Neural progenitor cell (in vitro differentiated cells): Measurements from ENCODE around the gene SMYD3. TPM values are rescaled to one million over a fixed set of nuclear protein-coding genes. Genes with fewer than 3 reads are reported as not detected.

Experiments used
- DNase-seq: peaks from one replicate; pipeline ENCODE4 v3.0.0-alpha.2; 2016; ENCODE audit warnings: low spot score
- H2AFZ ChIP-seq: fragments of 200-600 bp; sonication (generic); replicated peaks from 2 replicates; pipeline ENCODE4 v1.6.1; 2016; ENCODE audit warnings: antibody characterized with exemption
- H3F3A ChIP-seq: fragments of 200-600 bp; sonication (generic); 2 replicates; pipeline ENCODE4 v1.6.1; 2016; ENCODE audit warnings: antibody characterized with exemption, low read depth
- H3K27ac ChIP-seq: fragments of 200-600 bp; sonication (generic); 2 replicates; pipeline ENCODE4 v1.5.1; 2016; ENCODE audit warnings: mild to moderate bottlenecking
- H3K27me3 ChIP-seq: fragments of 200-600 bp; sonication (generic); 2 replicates; pipeline ENCODE4 v1.6.1; 2016; ENCODE audit warnings: mild to moderate bottlenecking, moderate library complexity
- H3K36me3 ChIP-seq: fragments of 200-600 bp; sonication (generic); 2 replicates; pipeline ENCODE4 v1.5.1; 2016
- H3K4me1 ChIP-seq: fragments of 200-600 bp; sonication (generic); 2 replicates; pipeline ENCODE4 v1.6.1; 2016; ENCODE audit warnings: mixed run types
- H3K4me2 ChIP-seq: fragments of 200-600 bp; sonication (generic); 2 replicates; pipeline ENCODE4 v1.6.1; 2016
- H3K4me3 ChIP-seq: fragments of 200-600 bp; sonication (generic); 2 replicates; pipeline ENCODE4 v1.5.1; 2016
- H3K79me2 ChIP-seq: fragments of 200-600 bp; sonication (generic); 2 replicates; pipeline ENCODE4 v1.6.1; 2016; ENCODE audit warnings: low read depth
- H3K9ac ChIP-seq: fragments of 200-600 bp; sonication (generic); 2 replicates; pipeline ENCODE4 v1.6.1; 2016
- H3K9me3 ChIP-seq: fragments of 200-600 bp; sonication (generic); 2 replicates; pipeline ENCODE4 v1.5.1; 2016; ENCODE audit warnings: low read depth
- H4K20me1 ChIP-seq: fragments of 200-600 bp; sonication (generic); 2 replicates; pipeline ENCODE4 v1.6.1; 2016; ENCODE audit warnings: low read depth
- H3K27ac Mint-ChIP-seq: 3 replicates; pipeline ENCODE4 v1.8.0; 2021; ENCODE audit warnings: mixed read lengths
- H3K27me3 Mint-ChIP-seq: 2 replicates; pipeline ENCODE4 v1.8.0; 2022; ENCODE audit warnings: low read depth, mild to moderate bottlenecking, inconsistent platforms, moderate library complexity, mixed read lengths; ENCODE audit not compliant: insufficient read depth
- H3K36me3 Mint-ChIP-seq: 3 replicates; pipeline ENCODE4 v1.8.0; 2021; ENCODE audit warnings: mixed read lengths
- H3K4me1 Mint-ChIP-seq: 3 replicates; pipeline ENCODE4 v1.8.0; 2021; ENCODE audit warnings: mixed read lengths
- H3K4me3 Mint-ChIP-seq: 3 replicates; pipeline ENCODE4 v1.8.0; 2021; ENCODE audit warnings: mild to moderate bottlenecking, moderate library complexity, mixed read lengths
- H3K9me3 Mint-ChIP-seq: 3 replicates; pipeline ENCODE4 v1.8.0; 2020; ENCODE audit warnings: mixed read lengths
- CTCF ChIP-seq: fragments of 200-600 bp; sonication (generic); IDR thresholded peaks from 2 replicates; pipeline ENCODE4 v1.5.1; 2017; ENCODE audit warnings: antibody characterized with exemption, mild to moderate bottlenecking
- EZH2 ChIP-seq: fragments of 200-600 bp; sonication (generic); IDR thresholded peaks from 2 replicates; pipeline ENCODE4 v1.6.1; 2017; ENCODE audit warnings: antibody characterized with exemption, mild to moderate bottlenecking, moderate library complexity
- EZH2phosphoT487 ChIP-seq: fragments of 200-600 bp; sonication (generic); IDR thresholded peaks from 2 replicates; pipeline ENCODE4 v1.6.1; 2017; ENCODE audit warnings: antibody characterized with exemption
- total RNA-seq: library from RNA; depleted of rRNA; stranded (reverse); fragments of >200 nt; gene quantifications from 2 replicates; pipeline ENCODE4 v1.2.3, GENCODE V29; 2015; ENCODE audit warnings: low replicate concordance

Gene SMYD3
- total RNA-seq, 1 donor from 2014 or later = 43.2 TPM

- no peaks in the 10 kb centered on the region for H3K79me2 ChIP-seq
- H3K9me3 Mint-ChIP-seq = peaks cover 7% of the 10 kb centered on the region
- H3F3A ChIP-seq = no peaks in the 10 kb centered on the region
- TF ChIP-seq EZH2 (no peak), CTCF (no peak), EZH2phosphoT487 (no peak)
- peaks cover 26% of the 10 kb centered on the region for H3K4me1 Mint-ChIP-seq
- no peak overlapping the region for H2AFZ ChIP-seq
- H3K27me3 ChIP-seq = no peaks in the 10 kb centered on the region
- no peak for DNase-seq
- H3K36me3 ChIP-seq = no peaks in the 10 kb centered on the region
- H4K20me1 ChIP-seq = no peaks in the 10 kb centered on the region
- no peak overlapping the region for H3K9ac ChIP-seq
- H3K4me3 ChIP-seq = no peak overlapping the region
- H3K9me3 ChIP-seq = no peaks in the 10 kb centered on the region
- H3K27me3 Mint-ChIP-seq = peaks cover 2% of the 10 kb centered on the region
- peaks cover 9% of the 10 kb centered on the region for H3K36me3 Mint-ChIP-seq
- no peak overlapping the region for H3K27ac ChIP-seq
- H3K4me1 ChIP-seq = peaks cover 23% of the 10 kb centered on the region
- no peak overlapping the region for H3K4me2 ChIP-seq
- no peak overlapping the region for H3K4me3 Mint-ChIP-seq
- no peak overlapping the region for H3K27ac Mint-ChIP-seq
These were observed 744.6 kb downstream of the SMYD3 start for GRCh38 chr1:245762396-245762910.

DNA sequence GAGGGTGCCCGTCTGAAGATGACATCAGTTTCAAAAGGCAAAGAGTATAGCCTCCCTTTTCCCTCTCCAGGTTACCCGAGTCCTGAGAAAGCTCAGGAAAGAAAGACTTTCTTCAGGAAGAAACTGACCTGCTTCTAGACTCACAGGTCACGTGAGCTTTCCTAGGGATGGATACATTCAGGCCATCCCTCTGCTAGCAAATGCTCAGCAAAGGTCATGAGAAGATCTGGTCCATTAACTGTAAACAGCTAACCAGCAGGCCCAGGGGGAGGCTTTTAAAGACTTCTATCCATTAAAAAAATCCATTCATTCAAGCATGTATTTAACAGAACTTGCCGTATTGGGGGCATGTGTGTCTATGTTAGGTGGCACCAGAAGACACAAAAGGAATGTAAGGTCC is 746.8 kb downstream of the SMYD3 start:
- Histone ChIP-seq H3K27ac (no peak overlapping the region), H3K27me3 (no peaks in the 10 kb centered on the region), H2AFZ (no peak overlapping the region), H3K9ac (no peak overlapping the region), H3K4me3 (no peak overlapping the region), H3K4me2 (no peak overlapping the region), H4K20me1 (no peaks in the 10 kb centered on the region), H3K9me3 (no peaks in the 10 kb centered on the region), H3K79me2 (no peaks in the 10 kb centered on the region), H3F3A (no peaks in the 10 kb centered on the region), H3K4me1 (peaks cover 23% of the 10 kb centered on the region), H3K36me3 (no peaks in the 10 kb centered on the region)
- Mint-ChIP-seq H3K4me1 (peaks cover 19% of the 10 kb centered on the region), H3K9me3 (peaks cover 13% of the 10 kb centered on the region), H3K27me3 (peaks cover 2% of the 10 kb centered on the region), H3K4me3 (no peak overlapping the region), H3K36me3 (peaks cover 7% of the 10 kb centered on the region), H3K27ac (no peak overlapping the region)
- TF ChIP-seq EZH2phosphoT487 = no peak
- no peak for TF ChIP-seq CTCF
- no peak for TF ChIP-seq EZH2
- DNase-seq = no peak

GRCh38 chr1:245754463-245754961 is 752.6 kb downstream of the SMYD3 start:
- H3K27me3 Mint-ChIP-seq = no peaks in the 10 kb centered on the region
- H3K36me3 Mint-ChIP-seq = no peaks in the 10 kb centered on the region
- Histone ChIP-seq H3K36me3 (no peaks in the 10 kb centered on the region), H3K27me3 (no peaks in the 10 kb centered on the region), H4K20me1 (no peaks in the 10 kb centered on the region), H2AFZ (no peak overlapping the region), H3K9ac (no peak overlapping the region), H3K4me3 (no peak overlapping the region), H3K79me2 (no peaks in the 10 kb centered on the region), H3F3A (peaks cover 10% of the 10 kb centered on the region), H3K4me2 (no peak overlapping the region), H3K4me1 (peaks cover 18% of the 10 kb centered on the region), H3K27ac (no peak overlapping the region), H3K9me3 (no peaks in the 10 kb centered on the region)
- H3K9me3 Mint-ChIP-seq = peaks cover 11% of the 10 kb centered on the region
- H3K4me1 Mint-ChIP-seq = peaks cover 33% of the 10 kb centered on the region
- DNase-seq = no peak
- no peak overlapping the region for H3K27ac Mint-ChIP-seq
- H3K4me3 Mint-ChIP-seq = no peak overlapping the region
- TF ChIP-seq EZH2 (no peak), EZH2phosphoT487 (no peak), CTCF (no peak)
